HG02970 (cell line): Measurements from ENCODE around the gene LAP3.
A peak's percentile ranks its signal among the peaks of the same experiment; 100 is the strongest.
"Not testable (repeated sequence)": the region's sequence is repeated elsewhere in the genome, so short reads cannot be mapped to it uniquely, and the experiment has no call there.

Experiments used
- ATAC-seq: cut with Tn5 transposase; IDR thresholded peaks from one replicate; pipeline ENCODE4 v1.9.1; 2021; ENCODE audit warnings: mild to moderate bottlenecking, moderate library complexity, moderate number of reproducible peaks; ENCODE audit not compliant: unreplicated experiment, low FRiP score

The LAP3 gene

GRCh38 chr4:17561195-17561909 is 15.6 kb upstream of the LAP3 start:
- no peak for ATAC-seq

- ATAC-seq: no peak
Observed at GRCh38 chr4:17562157-17562556, 14.8 kb upstream of the LAP3 start.

- no peak for ATAC-seq
Observed at GRCh38 chr4:17565846-17566245, 11.2 kb upstream of the LAP3 start.

GRCh38 chr4:17567271-17567670 is 9.7 kb upstream of the LAP3 start:
- no peak for ATAC-seq

GRCh38 chr4:17574206-17574605 is 2.8 kb upstream of the LAP3 start:
- no peak for ATAC-seq

GRCh38 chr4:17575177-17575576 is 1.8 kb upstream of the LAP3 start:
- not testable (repeated sequence) for ATAC-seq

- peak; percentile 13 for ATAC-seq
Observed at GRCh38 chr4:17577665-17578481, 875 bp downstream of the LAP3 start.

- ATAC-seq: peak; percentile 25
Observed at GRCh38 chr4:17578482-17578891, 1.5 kb downstream of the LAP3 start.

- no peak for ATAC-seq
Observed at GRCh38 chr4:17580969-17581368, 4.0 kb downstream of the LAP3 start.

- no peak for ATAC-seq
Observed at GRCh38 chr4:17583276-17583675, 6.3 kb downstream of the LAP3 start.

- ATAC-seq: no peak
Observed at GRCh38 chr4:17583941-17584340, 6.9 kb downstream of the LAP3 start.

GRCh38 chr4:17584521-17585213 is 7.7 kb downstream of the LAP3 start:
- no peak for ATAC-seq

GRCh38 chr4:17587094-17587822 is 10.3 kb downstream of the LAP3 start:
- ATAC-seq: no peak

GRCh38 chr4:17589355-17589754 is 12.4 kb downstream of the LAP3 start:
- ATAC-seq: no peak

GRCh38 chr4:17595471-17596005 is 18.5 kb downstream of the LAP3 start:
- ATAC-seq: no peak

GRCh38 chr4:17597517-17597916 is 20.5 kb downstream of the LAP3 start:
- ATAC-seq: no peak

- no peak for ATAC-seq
Observed at GRCh38 chr4:17599826-17600225, 22.8 kb downstream of the LAP3 start.

- ATAC-seq: no peak
Observed at GRCh38 chr4:17605236-17605635, 28.2 kb downstream of the LAP3 start.

- ATAC-seq: peak; percentile 48
Observed at GRCh38 chr4:17613761-17614415, 36.9 kb downstream of the LAP3 start.
